Neuronal stem cell (in vitro differentiated cells): ENCODE results near the gene OR52W1.

ENCODE experiments used
- DNase-seq: peaks from one replicate; pipeline ENCODE4 v3.0.0-alpha.2; 2013; ENCODE audit warnings: low spot score
- H2AFZ ChIP-seq: one replicate; pipeline ENCODE4 v1.6.1; 2013; ENCODE audit warnings: mild to moderate bottlenecking, low read length, inconsistent platforms
- H2AK5ac ChIP-seq: 2 replicates; pipeline ENCODE4 v1.6.1; 2013; ENCODE audit warnings: low read depth, mild to moderate bottlenecking, inconsistent platforms, low read length, moderate library complexity, mixed read lengths
- H2BK120ac ChIP-seq: 2 replicates; pipeline ENCODE4 v1.6.1; 2013; ENCODE audit warnings: low read depth, mild to moderate bottlenecking, inconsistent platforms, low read length, moderate library complexity, mixed read lengths
- H2BK12ac ChIP-seq: one replicate; pipeline ENCODE4 v1.6.1; 2013; ENCODE audit warnings: low read length, inconsistent platforms
- H2BK15ac ChIP-seq: 2 replicates; pipeline ENCODE4 v1.6.1; 2013; ENCODE audit warnings: mild to moderate bottlenecking, low read length, inconsistent platforms, mixed read lengths
- H2BK5ac ChIP-seq: one replicate; pipeline ENCODE4 v1.6.1; 2013; ENCODE audit warnings: inconsistent platforms, mild to moderate bottlenecking, low read length, moderate library complexity
- H3K14ac ChIP-seq: one replicate; pipeline ENCODE4 v1.6.1; 2013; ENCODE audit warnings: low read length, inconsistent platforms
- H3K18ac ChIP-seq: 2 replicates; pipeline ENCODE4 v1.6.1; 2013; ENCODE audit warnings: low read length, inconsistent platforms
- H3K23ac ChIP-seq: 2 replicates; pipeline ENCODE4 v1.6.1; 2013; ENCODE audit warnings: low read depth, mild to moderate bottlenecking, mixed read lengths, low read length, inconsistent platforms; ENCODE audit not compliant: poor library complexity
- H3K27ac ChIP-seq: replicated peaks from 3 replicates; pipeline ENCODE4 v1.5.1; 2013; ENCODE audit warnings: low read length, inconsistent platforms
- H3K27me3 ChIP-seq, 3 experiments: 2 replicates each; pipeline ENCODE4 v1.6.1; 2013; ENCODE audit warnings: low read length in 3 of 3, mild to moderate bottlenecking in 2 of 3, inconsistent platforms in 1 of 3, low read depth in 1 of 3, mixed read lengths in 1 of 3, moderate library complexity in 1 of 3; ENCODE audit not compliant: control insufficient read depth in 3 of 3, insufficient read depth in 3 of 3
- H3K36me3 ChIP-seq, 2 donors: replicated peaks in 1 of 2; 2 replicates each; pipeline ENCODE4 v1.6.1; 2013; ENCODE audit warnings: low read length in 2 of 2; ENCODE audit not compliant: control insufficient read depth in 2 of 2, insufficient read depth in 2 of 2
- H3K4ac ChIP-seq: 2 replicates; pipeline ENCODE4 v1.6.1; 2013; ENCODE audit warnings: inconsistent platforms, mild to moderate bottlenecking, low read length, moderate library complexity
- H3K4me1 ChIP-seq, 2 donors: 1 replicate in 1 of 2; 2 replicates in 1 of 2; pipeline ENCODE4 v1.6.1; 2013; ENCODE audit warnings: low read length in 2 of 2, low read depth in 1 of 2; ENCODE audit not compliant: control insufficient read depth in 2 of 2, insufficient read depth in 1 of 2
- H3K4me2 ChIP-seq: one replicate; pipeline ENCODE4 v1.6.1; 2013; ENCODE audit warnings: mild to moderate bottlenecking, low read length, inconsistent platforms; ENCODE audit not compliant: insufficient read depth, poor library complexity, severe bottlenecking
- H3K4me3 ChIP-seq, 2 donors: 2 replicates each; pipeline ENCODE4 v1.5.1; 2013; ENCODE audit warnings: low read length in 2 of 2, mild to moderate bottlenecking in 2 of 2, inconsistent platforms in 1 of 2, moderate library complexity in 1 of 2
- H3K79me1 ChIP-seq: one replicate; pipeline ENCODE4 v1.6.1; 2013; ENCODE audit warnings: low read depth, mild to moderate bottlenecking, inconsistent platforms, low read length, moderate library complexity
- H3K9ac ChIP-seq: one replicate; pipeline ENCODE4 v1.6.1; 2013; ENCODE audit warnings: mild to moderate bottlenecking, low read depth, low read length, inconsistent platforms; ENCODE audit not compliant: poor library complexity
- H3K9me3 ChIP-seq, 2 donors: replicated peaks in 1 of 2; 2 replicates each; pipeline versions ENCODE3 to v1.6.1; 2013; ENCODE audit warnings: low read length in 2 of 2, mild to moderate bottlenecking in 2 of 2, inconsistent platforms in 1 of 2, low read depth in 1 of 2, mixed read lengths in 1 of 2, moderate library complexity in 1 of 2; ENCODE audit not compliant: control insufficient read depth in 2 of 2, insufficient read depth in 1 of 2
- H4K8ac ChIP-seq: one replicate; pipeline ENCODE4 v1.6.1; 2013; ENCODE audit warnings: low read depth, mild to moderate bottlenecking, inconsistent platforms, low read length, moderate library complexity
- H4K91ac ChIP-seq: one replicate; pipeline ENCODE4 v1.6.1; 2013; ENCODE audit warnings: low read length, low read depth, mild to moderate bottlenecking, inconsistent platforms; ENCODE audit not compliant: poor library complexity
- WGBS, 2 donors: extraction: QIAGEN DNeasy Blood & Tissue Kit; methylation state at CpG; one replicate each; pipeline ENCODE4 v1.1.7; 2013; ENCODE audit warnings: missing lambda C conversion rate in 2 of 2, mixed read lengths in 1 of 2; ENCODE audit not compliant: insufficient read length in 2 of 2, insufficient replicate concordance in 1 of 2; ENCODE audit errors: extremely low coverage in 2 of 2; 5-methylcytosine and 5-hydroxymethylcytosine counted together

Gene OR52W1

DNA sequence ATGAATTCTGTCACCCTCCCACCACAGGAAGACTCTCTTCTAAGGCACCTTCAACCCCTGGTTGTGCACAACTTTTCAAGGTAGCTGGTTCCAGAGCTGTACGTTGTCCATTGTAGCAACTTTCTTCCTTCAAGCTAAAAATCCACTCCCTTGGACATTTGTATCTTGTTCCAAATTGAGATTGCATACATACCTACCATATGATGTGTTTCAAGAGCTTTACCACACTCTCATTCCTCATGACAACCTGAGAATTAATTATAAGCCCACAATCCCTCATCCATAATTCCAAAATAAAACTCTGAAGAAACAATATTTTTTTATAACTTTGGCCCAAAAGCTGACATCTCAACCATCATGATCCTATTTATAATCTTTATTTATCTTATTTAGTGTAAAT is 3.0 kb downstream of the OR52W1 start:
- Histone ChIP-seq H3K4me3 (no peak overlapping the region), H4K91ac (no peak overlapping the region), H3K4me2 (no peak overlapping the region), H3K18ac (no peak overlapping the region), H3K27me3 (no peaks in the 10 kb centered on the region), H2AFZ (no peak overlapping the region), H3K27ac (no peak overlapping the region), H3K79me1 (no peaks in the 10 kb centered on the region), H2BK15ac (no peak overlapping the region), H2BK12ac (no peak overlapping the region), H3K4me1 (no peaks in the 10 kb centered on the region), H3K9me3 (no peaks in the 10 kb centered on the region), H2AK5ac (no peak overlapping the region), H4K8ac (no peak overlapping the region), H3K4ac (no peak overlapping the region), H3K23ac (no peak overlapping the region), H2BK120ac (no peak overlapping the region), H3K9ac (no peak overlapping the region), H3K36me3 (peaks cover 0 to 27% of the 10 kb centered on the region in 2 donors), H2BK5ac (no peak overlapping the region), H3K14ac (no peak overlapping the region)
- WGBS, 2 donors = no CpG with 5 or more reads among the region's 1 CpG
- no peak for DNase-seq

- no peak overlapping the region for H3K4me2 ChIP-seq
- no peak overlapping the region for H3K18ac ChIP-seq
- no peak for DNase-seq
- H3K4me1 ChIP-seq = no peaks in the 10 kb centered on the region
- H2BK5ac ChIP-seq = no peak overlapping the region
- H3K27ac ChIP-seq = no peak overlapping the region
- no peak overlapping the region for H3K23ac ChIP-seq
- H3K36me3 ChIP-seq = peaks cover 0 to 35% of the 10 kb centered on the region in 2 donors
- no peak overlapping the region for H3K14ac ChIP-seq
- H3K79me1 ChIP-seq = no peaks in the 10 kb centered on the region
- no peak overlapping the region for H2BK12ac ChIP-seq
- H2AFZ ChIP-seq = no peak overlapping the region
- no peak overlapping the region for H4K8ac ChIP-seq
- H2BK120ac ChIP-seq = no peak overlapping the region
- H3K4ac ChIP-seq = no peak overlapping the region
- WGBS, 2 donors = no CpG with 5 or more reads among the region's 3 CpGs
- no peak overlapping the region for H3K9ac ChIP-seq
- H4K91ac ChIP-seq = no peak overlapping the region
- H3K4me3 ChIP-seq = no peak overlapping the region
- no peak overlapping the region for H2BK15ac ChIP-seq
- H3K27me3 ChIP-seq = no peaks in the 10 kb centered on the region
- H2AK5ac ChIP-seq = no peak overlapping the region
- H3K9me3 ChIP-seq = no peaks in the 10 kb centered on the region
Observed at GRCh38 chr11:6203327-6203726, 4.3 kb downstream of the OR52W1 start.

- Histone ChIP-seq H3K23ac (no peak overlapping the region), H4K8ac (no peak overlapping the region), H3K4me2 (no peak overlapping the region), H2AFZ (no peak overlapping the region), H3K79me1 (no peaks in the 10 kb centered on the region), H3K4me1 (no peaks in the 10 kb centered on the region), H3K9ac (no peak overlapping the region), H2AK5ac (no peak overlapping the region), H3K9me3 (no peaks in the 10 kb centered on the region), H2BK12ac (no peak overlapping the region), H2BK5ac (no peak overlapping the region), H3K27me3 (no peaks in the 10 kb centered on the region), H2BK120ac (no peak overlapping the region), H3K4ac (no peak overlapping the region), H3K4me3 (no peak overlapping the region), H3K14ac (no peak overlapping the region), H4K91ac (no peak overlapping the region), H3K36me3 (peaks cover 2 to 46% of the 10 kb centered on the region in 2 donors), H3K27ac (no peak overlapping the region), H2BK15ac (no peak overlapping the region), H3K18ac (no peak overlapping the region)
- no CpG with 5 or more reads among the region's 1 CpG for WGBS, 2 donors
- DNase-seq = no peak
Observed at GRCh38 chr11:6204706-6205105, 5.7 kb downstream of the OR52W1 start.

- H3K9me3 ChIP-seq = no peaks in the 10 kb centered on the region
- no peak within 1 kb of the TSS for H2AK5ac ChIP-seq
- H3K27me3 ChIP-seq = no peaks in the 10 kb centered on the region
- no peak within 1 kb of the TSS for H3K23ac ChIP-seq
- no peak within 1 kb of the TSS for H4K8ac ChIP-seq
- H3K4me3 ChIP-seq = no peak within 1 kb of the TSS
- H2BK5ac ChIP-seq = no peak within 1 kb of the TSS
- no peak within 1 kb of the TSS for H2BK120ac ChIP-seq
- H3K4ac ChIP-seq = no peak within 1 kb of the TSS
- no CpG with 5 or more reads among the region's 1 CpG for WGBS, 2 donors
- H2BK12ac ChIP-seq = no peak within 1 kb of the TSS
- H3K79me1 ChIP-seq = no peaks in the 10 kb centered on the region
- no peaks in the 10 kb centered on the region for H3K4me1 ChIP-seq
- no peak within 1 kb of the TSS for H3K27ac ChIP-seq
- no peak within 1 kb of the TSS for H3K18ac ChIP-seq
- H3K9ac ChIP-seq = no peak within 1 kb of the TSS
- H2BK15ac ChIP-seq = no peak within 1 kb of the TSS
- H2AFZ ChIP-seq = no peak within 1 kb of the TSS
- H3K36me3 ChIP-seq = peaks cover 8 to 52% of the 10 kb centered on the region in 2 donors
- H4K91ac ChIP-seq = no peak within 1 kb of the TSS
- DNase-seq = no peak
- H3K14ac ChIP-seq = no peak within 1 kb of the TSS
- no peak within 1 kb of the TSS for H3K4me2 ChIP-seq
Observed at GRCh38 chr11:6205366-6205765, 6.3 kb downstream of the OR52W1 start, which contains the start of gene C11orf42. C11orf42 (plus strand) TSS chr11:6205557; CDS start chr11:6205616, 59 bp downstream.
